AG09319 (cell line): ENCODE results near the gene IBSP.

Experiments used
- DNase-seq: peaks from one replicate; pipeline ENCODE4 v3.0.0-alpha.2; 2010; ENCODE audit warnings: low read depth; ENCODE audit errors: extremely low read depth
- TF ChIP-seq, protein P1 (sequence below): IDR thresholded peaks from 2 replicates; pipeline ENCODE4 v1.5.1; 2011; ENCODE audit warnings: low read depth, mild to moderate bottlenecking, inconsistent platforms, low read length, moderate library complexity

The IBSP gene

GRCh38 chr4:87785731-87786509, 13.4 kb upstream of the IBSP start:
- DNase-seq, result no peak
- TF ChIP-seq, protein P1, sequence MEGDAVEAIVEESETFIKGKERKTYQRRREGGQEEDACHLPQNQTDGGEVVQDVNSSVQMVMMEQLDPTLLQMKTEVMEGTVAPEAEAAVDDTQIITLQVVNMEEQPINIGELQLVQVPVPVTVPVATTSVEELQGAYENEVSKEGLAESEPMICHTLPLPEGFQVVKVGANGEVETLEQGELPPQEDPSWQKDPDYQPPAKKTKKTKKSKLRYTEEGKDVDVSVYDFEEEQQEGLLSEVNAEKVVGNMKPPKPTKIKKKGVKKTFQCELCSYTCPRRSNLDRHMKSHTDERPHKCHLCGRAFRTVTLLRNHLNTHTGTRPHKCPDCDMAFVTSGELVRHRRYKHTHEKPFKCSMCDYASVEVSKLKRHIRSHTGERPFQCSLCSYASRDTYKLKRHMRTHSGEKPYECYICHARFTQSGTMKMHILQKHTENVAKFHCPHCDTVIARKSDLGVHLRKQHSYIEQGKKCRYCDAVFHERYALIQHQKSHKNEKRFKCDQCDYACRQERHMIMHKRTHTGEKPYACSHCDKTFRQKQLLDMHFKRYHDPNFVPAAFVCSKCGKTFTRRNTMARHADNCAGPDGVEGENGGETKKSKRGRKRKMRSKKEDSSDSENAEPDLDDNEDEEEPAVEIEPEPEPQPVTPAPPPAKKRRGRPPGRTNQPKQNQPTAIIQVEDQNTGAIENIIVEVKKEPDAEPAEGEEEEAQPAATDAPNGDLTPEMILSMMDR, result no peak

DNA sequence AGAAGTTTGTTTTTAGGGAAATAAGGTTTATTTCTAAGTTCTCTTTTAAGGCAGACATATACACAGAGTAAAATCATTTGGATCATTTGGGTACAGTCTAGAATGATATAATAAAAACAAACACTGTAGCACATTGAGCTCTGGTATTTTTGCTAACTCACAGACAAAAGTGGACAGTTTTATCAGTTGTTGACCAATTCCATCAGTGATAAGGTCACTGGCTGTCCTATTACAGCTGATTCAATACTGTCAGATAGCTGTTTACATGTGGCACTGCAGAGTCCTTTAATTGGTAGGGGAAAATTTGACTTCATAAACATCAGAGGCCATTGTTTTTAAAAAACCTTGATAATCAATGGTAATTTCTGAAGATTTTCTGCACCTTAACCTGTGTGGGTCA, 3.5 kb downstream of the IBSP start:
- TF ChIP-seq, protein P1, result no peak
- no peak for DNase-seq

GRCh38 chr4:87803421-87803820, 4.1 kb downstream of the IBSP start:
- DNase-seq, result no peak
- TF ChIP-seq, protein P1, result no peak

- TF ChIP-seq, protein P1, result no peak
Measured at GRCh38 chr4:87804871-87805270, 5.5 kb downstream of the IBSP start.

GRCh38 chr4:87805971-87806370, 6.6 kb downstream of the IBSP start:
- TF ChIP-seq, protein P1, result no peak
- no peak for DNase-seq

More at GRCh38 chr4:87804871-87805270, 5.5 kb downstream of the IBSP start:
- DNase-seq, result no peak

GRCh38 chr4:87806520-87806919, 7.2 kb downstream of the IBSP start:
- no peak for DNase-seq
- TF ChIP-seq, protein P1, result no peak

DNA sequence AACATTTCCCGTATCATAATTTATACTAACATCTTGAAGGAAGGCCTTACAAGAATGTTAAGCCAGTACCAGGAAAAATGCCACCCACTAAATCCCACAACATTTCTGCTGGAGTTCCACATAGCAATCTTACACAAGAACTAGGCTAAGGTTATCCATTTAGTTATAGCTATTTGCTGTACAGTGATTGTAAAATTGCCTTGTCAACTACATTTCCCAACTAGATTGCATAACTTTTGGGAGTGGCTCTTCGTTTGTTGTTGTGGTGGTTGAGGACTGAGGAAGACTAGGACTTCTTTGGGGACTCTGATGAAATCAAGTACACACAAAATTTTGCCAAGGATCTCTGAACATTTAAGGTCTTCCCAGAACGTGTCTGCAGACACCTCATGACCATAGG, 8.0 kb downstream of the IBSP start:
- TF ChIP-seq, protein P1, result no peak

More for the DNA sequence above, 8.0 kb downstream of the IBSP start:
- DNase-seq, result no peak
